ENCODE data around the gene NAA80.

Gene NAA80

DNA sequence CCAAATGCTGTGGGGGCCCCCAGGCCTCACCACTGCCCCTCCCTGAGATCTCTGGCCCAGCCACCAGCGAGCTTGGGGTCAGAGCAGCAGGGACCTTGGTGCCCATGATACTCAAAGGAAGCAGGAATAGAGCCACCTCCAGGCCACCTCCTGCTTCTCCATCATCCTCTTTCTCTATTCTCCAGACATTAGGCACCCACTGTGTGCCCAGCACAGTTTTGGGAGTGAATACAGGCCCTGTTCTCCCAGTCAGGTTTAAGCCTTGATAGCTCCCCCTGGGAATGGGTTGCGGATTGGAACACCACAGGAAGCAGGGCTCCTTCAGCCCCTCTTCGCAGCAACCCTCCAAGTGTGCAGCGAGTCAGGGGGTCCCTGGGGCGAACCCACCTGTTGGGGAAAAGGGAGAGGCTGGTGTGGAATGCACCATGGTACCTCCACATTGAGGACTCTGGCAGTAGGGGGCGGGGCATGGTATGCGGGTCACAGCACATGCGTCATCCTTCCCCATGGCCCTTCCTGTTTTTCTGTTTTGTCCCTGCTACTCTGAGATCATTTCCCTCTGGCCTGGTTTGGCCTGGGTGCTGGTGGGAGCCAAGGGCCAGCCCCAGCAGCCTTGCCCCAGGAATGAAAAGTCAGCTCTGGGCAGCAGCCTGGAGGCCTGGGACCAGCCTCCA is 44.5 kb downstream of the NAA80 start:
- no peak overlapping the region for H3K23ac ChIP-seq (ENCODE audit: low read depth, low read length, poor library complexity)
- H2BK120ac ChIP-seq (ENCODE audit: low read depth, low read length) = no peak overlapping the region
- H4K8ac ChIP-seq (ENCODE audit: low read depth, low read length) = no peak overlapping the region
- H2AK5ac ChIP-seq (ENCODE audit: low read depth, low read length) = no peak overlapping the region
- H4K91ac ChIP-seq (ENCODE audit: low read depth, low read length, poor library complexity) = no peak overlapping the region
- peaks cover 40% of the 10 kb centered on the region for H3K79me1 ChIP-seq (ENCODE audit: low read depth, low read length)
- H3K4me3 ChIP-seq (ENCODE audit: low read length in 2 of 2) = no peak overlapping the region
- no peak overlapping the region for H3K14ac ChIP-seq (ENCODE audit: low read length)
- H3K27ac ChIP-seq (replicated peaks; ENCODE audit: low read length) = no peak overlapping the region
- H2BK15ac ChIP-seq (ENCODE audit: low read length) = no peak overlapping the region
- H3K4ac ChIP-seq (ENCODE audit: low read length) = no peak overlapping the region
- H3K4me2 ChIP-seq (ENCODE audit: insufficient read depth, low read length, poor library complexity, severe bottlenecking) = no peak overlapping the region
- no peak overlapping the region for H2BK5ac ChIP-seq (ENCODE audit: low read length)
- H2AFZ ChIP-seq (ENCODE audit: low read length) = no peak overlapping the region
- peaks cover 0 to 2% of the 10 kb centered on the region in 2 donors for H3K9me3 ChIP-seq (replicated peaks in 1 of 2; ENCODE audit: control insufficient read depth in 2 of 2, insufficient read depth in 1 of 2, low read depth in 1 of 2, low read length in 2 of 2)
- no CpG with 5 or more reads among the region's 8 CpGs for WGBS, 2 donors (ENCODE audit: extremely low coverage in 2 of 2, insufficient read length in 2 of 2, insufficient replicate concordance in 1 of 2)
- H3K27me3 ChIP-seq (ENCODE audit: control insufficient read depth in 3 of 3, insufficient read depth in 3 of 3, low read depth in 1 of 3, low read length in 3 of 3) = no peaks in the 10 kb centered on the region
- H3K36me3 ChIP-seq (replicated peaks in 1 of 2; ENCODE audit: control insufficient read depth in 2 of 2, insufficient read depth in 2 of 2, low read length in 2 of 2) = peaks cover 72 to 94% of the 10 kb centered on the region in 2 donors
- H2BK12ac ChIP-seq (ENCODE audit: low read length) = no peak overlapping the region
- H3K9ac ChIP-seq (ENCODE audit: low read depth, low read length, poor library complexity) = peak overlapping the region; percentile 44
- H3K4me1 ChIP-seq (ENCODE audit: control insufficient read depth in 2 of 2, insufficient read depth in 1 of 2, low read depth in 1 of 2, low read length in 2 of 2) = peaks cover 19 to 27% of the 10 kb centered on the region in 2 donors
- no peak for DNase-seq (ENCODE audit: low spot score)
- H3K18ac ChIP-seq (ENCODE audit: low read length) = no peak overlapping the region

DNA sequence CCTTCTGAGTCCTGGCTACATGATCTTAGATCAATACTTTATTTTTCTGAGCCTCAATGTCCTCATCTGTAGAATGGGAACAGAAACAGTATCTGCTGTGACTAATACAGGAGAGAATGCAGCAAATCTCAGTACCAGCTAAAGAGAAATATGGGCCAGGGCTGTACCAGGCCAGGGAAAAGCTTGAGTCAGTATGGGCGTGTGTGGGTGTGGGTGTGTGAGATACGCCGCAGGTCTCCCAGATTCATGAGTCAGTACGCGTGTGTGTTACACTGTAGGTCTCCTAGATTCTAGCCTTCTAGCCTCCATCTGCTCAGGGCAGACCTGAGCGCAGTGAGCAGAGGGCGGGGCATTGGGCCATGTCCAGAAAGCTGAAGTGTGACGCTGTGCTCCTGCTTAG is 48.0 kb downstream of the NAA80 start:
- Histone ChIP-seq H2BK5ac (ENCODE audit: low read length) (peak overlapping the region; percentile 71), H2BK15ac (ENCODE audit: low read length) (no peak overlapping the region), H3K18ac (ENCODE audit: low read length) (no peak overlapping the region), H3K4me2 (ENCODE audit: insufficient read depth, low read length, poor library complexity, severe bottlenecking) (no peak overlapping the region), H2BK12ac (ENCODE audit: low read length) (no peak overlapping the region), H3K36me3 (replicated peaks in 1 of 2; ENCODE audit: control insufficient read depth in 2 of 2, insufficient read depth in 2 of 2, low read length in 2 of 2) (peaks cover 65 to 78% of the 10 kb centered on the region in 2 donors), H2BK120ac (ENCODE audit: low read depth, low read length) (no peak overlapping the region), H4K91ac (ENCODE audit: low read depth, low read length, poor library complexity) (no peak overlapping the region), H2AK5ac (ENCODE audit: low read depth, low read length) (peak overlapping the region; percentile 27), H3K9me3 (replicated peaks in 1 of 2; ENCODE audit: control insufficient read depth in 2 of 2, insufficient read depth in 1 of 2, low read depth in 1 of 2, low read length in 2 of 2) (no peaks in the 10 kb centered on the region), H4K8ac (ENCODE audit: low read depth, low read length) (peak overlapping the region; percentile 89), H2AFZ (ENCODE audit: low read length) (no peak overlapping the region), H3K23ac (ENCODE audit: low read depth, low read length, poor library complexity) (no peak overlapping the region), H3K9ac (ENCODE audit: low read depth, low read length, poor library complexity) (peak overlapping the region; percentile 50), H3K4ac (ENCODE audit: low read length) (no peak overlapping the region), H3K4me1 (ENCODE audit: control insufficient read depth in 2 of 2, insufficient read depth in 1 of 2, low read depth in 1 of 2, low read length in 2 of 2) (peaks cover 14 to 16% of the 10 kb centered on the region in 2 donors), H3K14ac (ENCODE audit: low read length) (no peak overlapping the region), H3K27me3 (ENCODE audit: control insufficient read depth in 3 of 3, insufficient read depth in 3 of 3, low read depth in 1 of 3, low read length in 3 of 3) (no peaks in the 10 kb centered on the region), H3K4me3 (ENCODE audit: low read length in 2 of 2) (peak overlapping the region in 1 of 2 donors; percentile 13), H3K27ac (replicated peaks; ENCODE audit: low read length) (no peak overlapping the region), H3K79me1 (ENCODE audit: low read depth, low read length) (peaks cover 53% of the 10 kb centered on the region)
- WGBS, 2 donors (ENCODE audit: extremely low coverage in 2 of 2, insufficient read length in 2 of 2, insufficient replicate concordance in 1 of 2) = no CpG with 5 or more reads among the region's 8 CpGs
- DNase-seq (ENCODE audit: low spot score) = no peak

DNA sequence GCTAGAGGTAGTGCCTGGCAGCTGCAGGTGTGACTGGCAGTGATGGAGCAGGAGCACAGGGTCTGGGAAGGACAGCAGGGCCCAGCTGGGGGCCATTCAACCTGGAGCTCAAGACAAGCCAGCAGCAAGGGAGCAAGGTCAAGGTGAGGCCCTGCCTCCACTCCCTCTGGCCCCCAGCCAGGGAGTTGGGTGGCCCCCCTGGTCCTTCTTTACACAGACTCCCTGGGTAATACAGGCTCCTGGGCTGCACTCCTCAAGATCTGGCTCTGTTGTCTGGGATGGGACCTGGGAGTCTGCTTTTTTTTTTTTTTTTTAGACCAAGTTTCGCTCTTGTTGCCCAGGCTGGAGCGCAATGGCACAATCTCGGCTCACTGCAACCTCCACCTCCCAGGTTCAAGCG is 48.7 kb downstream of the NAA80 start:
- no peak overlapping the region for H2BK15ac ChIP-seq (ENCODE audit: low read length)
- no peak overlapping the region for H2AK5ac ChIP-seq (ENCODE audit: low read depth, low read length)
- no peak for DNase-seq (ENCODE audit: low spot score)
- no peak overlapping the region for H4K91ac ChIP-seq (ENCODE audit: low read depth, low read length, poor library complexity)
- H3K79me1 ChIP-seq (ENCODE audit: low read depth, low read length) = peaks cover 52% of the 10 kb centered on the region
- no peak overlapping the region for H3K9ac ChIP-seq (ENCODE audit: low read depth, low read length, poor library complexity)
- no peak overlapping the region for H3K18ac ChIP-seq (ENCODE audit: low read length)
- H3K27ac ChIP-seq (replicated peaks; ENCODE audit: low read length) = no peak overlapping the region
- H3K9me3 ChIP-seq (replicated peaks in 1 of 2; ENCODE audit: control insufficient read depth in 2 of 2, insufficient read depth in 1 of 2, low read depth in 1 of 2, low read length in 2 of 2) = no peaks in the 10 kb centered on the region
- no CpG with 5 or more reads among the region's 4 CpGs for WGBS, 2 donors (ENCODE audit: extremely low coverage in 2 of 2, insufficient read length in 2 of 2, insufficient replicate concordance in 1 of 2)
- no peaks in the 10 kb centered on the region for H3K27me3 ChIP-seq (ENCODE audit: control insufficient read depth in 3 of 3, insufficient read depth in 3 of 3, low read depth in 1 of 3, low read length in 3 of 3)
- peaks cover 62 to 75% of the 10 kb centered on the region in 2 donors for H3K36me3 ChIP-seq (replicated peaks in 1 of 2; ENCODE audit: control insufficient read depth in 2 of 2, insufficient read depth in 2 of 2, low read length in 2 of 2)
- peaks cover 19 to 20% of the 10 kb centered on the region in 2 donors for H3K4me1 ChIP-seq (ENCODE audit: control insufficient read depth in 2 of 2, insufficient read depth in 1 of 2, low read depth in 1 of 2, low read length in 2 of 2)
- no peak overlapping the region for H2AFZ ChIP-seq (ENCODE audit: low read length)
- no peak overlapping the region for H3K14ac ChIP-seq (ENCODE audit: low read length)
- H2BK120ac ChIP-seq (ENCODE audit: low read depth, low read length) = no peak overlapping the region
- H3K4ac ChIP-seq (ENCODE audit: low read length) = no peak overlapping the region
- H2BK12ac ChIP-seq (ENCODE audit: low read length) = no peak overlapping the region
- H4K8ac ChIP-seq (ENCODE audit: low read depth, low read length) = no peak overlapping the region
- no peak overlapping the region for H2BK5ac ChIP-seq (ENCODE audit: low read length)
- H3K4me2 ChIP-seq (ENCODE audit: insufficient read depth, low read length, poor library complexity, severe bottlenecking) = no peak overlapping the region
- no peak overlapping the region for H3K4me3 ChIP-seq (ENCODE audit: low read length in 2 of 2)
- peak overlapping the region; percentile 29 for H3K23ac ChIP-seq (ENCODE audit: low read depth, low read length, poor library complexity)

DNA sequence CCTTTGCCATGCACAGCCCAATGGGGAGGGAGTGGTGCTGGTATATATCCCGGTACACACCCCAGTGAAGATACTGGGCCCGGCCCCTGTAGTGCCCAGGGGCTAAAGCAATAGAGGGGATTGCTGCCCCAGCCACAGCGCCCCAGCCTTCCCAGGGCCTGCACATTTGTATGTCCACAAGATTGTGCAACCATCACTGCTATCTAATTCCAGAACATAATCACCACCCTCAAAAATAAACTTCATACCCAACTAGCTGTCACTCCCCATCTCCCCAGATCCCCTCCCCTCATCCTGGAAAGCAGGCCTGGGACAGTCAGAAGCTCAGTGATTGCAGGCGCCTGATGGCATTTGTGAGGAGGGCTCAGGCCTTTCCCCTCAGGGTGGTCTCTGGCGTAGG is 49.7 kb downstream of the NAA80 start:
- Histone ChIP-seq H3K27me3 (ENCODE audit: control insufficient read depth in 3 of 3, insufficient read depth in 3 of 3, low read depth in 1 of 3, low read length in 3 of 3) (no peaks in the 10 kb centered on the region), H3K79me1 (ENCODE audit: low read depth, low read length) (peaks cover 51% of the 10 kb centered on the region), H4K8ac (ENCODE audit: low read depth, low read length) (no peak overlapping the region), H2BK12ac (ENCODE audit: low read length) (no peak overlapping the region), H3K4ac (ENCODE audit: low read length) (no peak overlapping the region), H3K23ac (ENCODE audit: low read depth, low read length, poor library complexity) (peak overlapping the region; percentile 82), H3K18ac (ENCODE audit: low read length) (peak overlapping the region; percentile 27), H3K4me2 (ENCODE audit: insufficient read depth, low read length, poor library complexity, severe bottlenecking) (no peak overlapping the region), H3K27ac (replicated peaks; ENCODE audit: low read length) (no peak overlapping the region), H3K4me1 (ENCODE audit: control insufficient read depth in 2 of 2, insufficient read depth in 1 of 2, low read depth in 1 of 2, low read length in 2 of 2) (peaks cover 24 to 27% of the 10 kb centered on the region in 2 donors), H2AK5ac (ENCODE audit: low read depth, low read length) (peak overlapping the region; percentile 49), H3K14ac (ENCODE audit: low read length) (peak overlapping the region; percentile 6), H2BK15ac (ENCODE audit: low read length) (no peak overlapping the region), H4K91ac (ENCODE audit: low read depth, low read length, poor library complexity) (peak overlapping the region; percentile 17), H2BK120ac (ENCODE audit: low read depth, low read length) (peak overlapping the region; percentile 19), H2AFZ (ENCODE audit: low read length) (no peak overlapping the region), H2BK5ac (ENCODE audit: low read length) (peak overlapping the region; percentile 66), H3K9ac (ENCODE audit: low read depth, low read length, poor library complexity) (peak overlapping the region; percentile 73), H3K4me3 (ENCODE audit: low read length in 2 of 2) (no peak overlapping the region), H3K9me3 (replicated peaks in 1 of 2; ENCODE audit: control insufficient read depth in 2 of 2, insufficient read depth in 1 of 2, low read depth in 1 of 2, low read length in 2 of 2) (no peaks in the 10 kb centered on the region), H3K36me3 (replicated peaks in 1 of 2; ENCODE audit: control insufficient read depth in 2 of 2, insufficient read depth in 2 of 2, low read length in 2 of 2) (peaks cover 53 to 68% of the 10 kb centered on the region in 2 donors)
- WGBS, 2 donors (ENCODE audit: extremely low coverage in 2 of 2, insufficient read length in 2 of 2, insufficient replicate concordance in 1 of 2) = no CpG with 5 or more reads among the region's 5 CpGs
- DNase-seq (ENCODE audit: low spot score) = no peak
